CD1c-positive myeloid dendritic cell (primary cell): ENCODE data around the gene TPI1.

Experiments
- DNase-seq: peaks from one replicate; pipeline ENCODE4 v3.0.0-alpha.2; 2016; ENCODE audit errors: extremely low spot score

The TPI1 gene

DNA sequence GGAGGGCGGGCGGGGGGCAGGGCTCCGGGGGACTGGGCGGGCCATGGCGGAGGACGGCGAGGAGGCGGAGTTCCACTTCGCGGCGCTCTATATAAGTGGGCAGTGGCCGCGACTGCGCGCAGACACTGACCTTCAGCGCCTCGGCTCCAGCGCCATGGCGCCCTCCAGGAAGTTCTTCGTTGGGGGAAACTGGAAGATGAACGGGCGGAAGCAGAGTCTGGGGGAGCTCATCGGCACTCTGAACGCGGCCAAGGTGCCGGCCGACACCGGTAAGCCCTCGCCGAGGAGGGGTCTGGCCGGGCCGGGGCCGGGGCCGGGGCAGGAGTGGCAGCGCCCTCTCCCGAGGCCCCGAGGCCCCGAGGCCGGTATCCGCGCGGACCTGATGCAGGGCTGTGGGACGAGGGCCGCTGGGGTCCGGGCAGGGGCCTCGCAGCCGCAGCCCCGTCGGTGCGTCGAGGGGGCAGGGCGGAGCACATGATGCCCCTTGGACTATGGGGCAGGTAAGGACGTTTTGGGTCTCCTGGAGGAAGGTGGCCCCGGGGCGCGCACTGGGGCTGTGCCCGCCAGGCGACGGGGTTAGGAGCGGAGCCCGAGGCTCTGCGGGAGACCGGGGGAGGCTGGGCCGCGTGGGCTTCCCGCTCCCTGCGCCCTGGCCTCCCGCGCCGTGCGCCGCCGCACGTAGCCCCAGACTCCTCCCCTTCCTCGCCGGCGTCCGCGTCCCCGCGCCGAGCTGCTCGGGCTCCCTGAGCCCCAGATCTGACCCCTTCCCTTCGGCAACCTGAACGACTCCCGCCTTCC, at the start of gene TPI1:
TSS of gene TPI1 (plus strand) at position 119 of the 798 bp plus-strand sequence. CDS start at position 155, 36 bp downstream.
- peak; percentile 93 for DNase-seq

DNA sequence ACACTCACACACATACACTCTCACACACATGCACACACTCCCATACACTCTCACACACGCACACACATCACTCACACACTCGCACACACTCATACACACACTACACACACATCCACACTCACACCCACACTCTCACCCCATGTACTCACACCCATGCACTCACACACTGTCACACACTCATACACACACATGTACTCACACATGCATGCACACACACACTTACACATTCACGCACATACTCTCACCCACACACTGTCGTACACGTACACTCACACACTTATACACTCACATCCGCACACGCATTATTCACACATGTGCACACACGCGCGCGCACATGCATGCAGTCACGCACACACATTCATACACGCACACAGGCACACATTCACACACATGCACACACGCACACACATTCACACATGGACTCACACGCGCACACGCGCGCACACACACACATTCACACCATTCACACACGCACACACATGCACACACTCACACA, 49.6 kb upstream of the TPI1 start:
- no peak for DNase-seq

DNA sequence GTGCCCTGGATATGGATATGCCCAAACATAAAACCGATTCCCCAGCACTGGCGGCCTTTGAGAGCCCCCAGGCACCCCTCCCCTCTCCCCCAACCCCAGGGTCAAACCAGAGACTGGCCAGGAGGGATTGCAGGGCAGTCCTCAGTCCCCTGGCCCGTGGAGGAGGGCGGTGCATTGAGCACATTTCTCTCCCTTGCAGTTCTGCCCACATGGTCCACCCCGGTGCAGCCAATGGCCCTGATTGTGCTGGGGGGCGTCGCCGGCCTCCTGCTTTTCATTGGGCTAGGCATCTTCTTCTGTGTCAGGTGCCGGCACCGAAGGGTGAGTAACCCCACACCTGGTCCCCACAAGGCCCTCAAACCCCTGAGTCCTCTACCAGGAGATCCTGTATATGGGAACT, 49.1 kb upstream of the TPI1 start:
- DNase-seq: no peak

DNA sequence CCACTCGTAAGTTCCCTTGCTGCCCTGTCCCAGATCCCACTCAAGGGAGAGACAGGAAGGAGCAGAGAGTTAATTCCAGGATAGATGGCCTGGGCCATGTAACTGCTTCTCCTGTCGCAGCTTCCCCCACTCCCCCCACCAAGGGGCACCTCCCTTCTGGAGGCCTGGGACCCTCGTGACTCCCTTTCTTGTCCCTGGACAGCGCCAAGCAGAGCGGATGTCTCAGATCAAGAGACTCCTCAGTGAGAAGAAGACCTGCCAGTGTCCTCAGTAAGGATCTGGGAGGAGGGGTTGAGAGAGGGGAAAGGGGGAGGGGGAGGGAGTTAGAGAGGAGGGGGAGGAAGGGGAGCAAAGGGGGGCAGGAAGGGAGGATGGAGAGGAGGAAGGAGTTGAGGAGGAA, 48.7 kb upstream of the TPI1 start:
- no peak for DNase-seq

DNA sequence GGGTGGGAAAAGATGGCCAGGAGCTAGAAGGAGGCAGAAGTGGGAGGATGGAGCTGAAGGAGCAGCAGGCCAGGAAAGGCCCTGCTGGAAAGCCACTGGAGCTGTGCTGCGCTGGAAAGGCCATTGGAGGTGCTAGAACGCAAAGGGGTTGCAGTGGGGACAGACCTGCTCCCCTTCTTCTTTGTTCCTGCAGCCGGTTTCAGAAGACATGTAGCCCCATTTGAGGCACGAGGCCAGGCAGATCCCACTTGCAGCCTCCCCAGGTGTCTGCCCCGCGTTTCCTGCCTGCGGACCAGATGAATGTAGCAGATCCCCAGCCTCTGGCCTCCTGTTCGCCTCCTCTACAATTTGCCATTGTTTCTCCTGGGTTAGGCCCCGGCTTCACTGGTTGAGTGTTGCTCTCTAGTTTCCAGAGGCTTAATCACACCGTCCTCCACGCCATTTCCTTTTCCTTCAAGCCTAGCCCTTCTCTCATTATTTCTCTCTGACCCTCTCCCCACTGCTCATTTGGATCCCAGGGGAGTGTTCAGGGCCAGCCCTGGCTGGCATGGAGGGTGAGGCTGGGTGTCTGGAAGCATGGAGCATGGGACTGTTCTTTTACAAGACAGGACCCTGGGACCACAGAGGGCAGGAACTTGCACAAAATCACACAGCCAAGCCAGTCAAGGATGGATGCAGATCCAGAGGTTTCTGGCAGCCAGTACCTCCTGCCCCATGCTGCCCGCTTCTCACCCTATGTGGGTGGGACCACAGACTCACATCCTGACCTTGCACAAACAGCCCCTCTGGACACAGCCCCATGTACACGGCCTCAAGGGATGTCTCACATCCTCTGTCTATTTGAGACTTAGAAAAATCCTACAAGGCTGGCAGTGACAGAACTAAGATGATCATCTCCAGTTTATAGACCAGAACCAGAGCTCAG, 48.0 kb upstream of the TPI1 start:
- DNase-seq: no peak

DNA sequence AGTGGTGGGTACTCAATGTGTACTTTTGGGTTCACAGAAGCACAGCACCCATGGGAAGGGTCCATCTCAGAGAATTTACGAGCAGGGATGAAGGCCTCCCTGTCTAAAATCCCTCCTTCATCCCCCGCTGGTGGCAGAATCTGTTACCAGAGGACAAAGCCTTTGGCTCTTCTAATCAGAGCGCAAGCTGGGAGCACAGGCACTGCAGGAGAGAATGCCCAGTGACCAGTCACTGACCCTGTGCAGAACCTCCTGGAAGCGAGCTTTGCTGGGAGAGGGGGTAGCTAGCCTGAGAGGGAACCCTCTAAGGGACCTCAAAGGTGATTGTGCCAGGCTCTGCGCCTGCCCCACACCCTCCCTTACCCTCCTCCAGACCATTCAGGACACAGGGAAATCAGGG, 47.2 kb upstream of the TPI1 start:
- no peak for DNase-seq

DNA sequence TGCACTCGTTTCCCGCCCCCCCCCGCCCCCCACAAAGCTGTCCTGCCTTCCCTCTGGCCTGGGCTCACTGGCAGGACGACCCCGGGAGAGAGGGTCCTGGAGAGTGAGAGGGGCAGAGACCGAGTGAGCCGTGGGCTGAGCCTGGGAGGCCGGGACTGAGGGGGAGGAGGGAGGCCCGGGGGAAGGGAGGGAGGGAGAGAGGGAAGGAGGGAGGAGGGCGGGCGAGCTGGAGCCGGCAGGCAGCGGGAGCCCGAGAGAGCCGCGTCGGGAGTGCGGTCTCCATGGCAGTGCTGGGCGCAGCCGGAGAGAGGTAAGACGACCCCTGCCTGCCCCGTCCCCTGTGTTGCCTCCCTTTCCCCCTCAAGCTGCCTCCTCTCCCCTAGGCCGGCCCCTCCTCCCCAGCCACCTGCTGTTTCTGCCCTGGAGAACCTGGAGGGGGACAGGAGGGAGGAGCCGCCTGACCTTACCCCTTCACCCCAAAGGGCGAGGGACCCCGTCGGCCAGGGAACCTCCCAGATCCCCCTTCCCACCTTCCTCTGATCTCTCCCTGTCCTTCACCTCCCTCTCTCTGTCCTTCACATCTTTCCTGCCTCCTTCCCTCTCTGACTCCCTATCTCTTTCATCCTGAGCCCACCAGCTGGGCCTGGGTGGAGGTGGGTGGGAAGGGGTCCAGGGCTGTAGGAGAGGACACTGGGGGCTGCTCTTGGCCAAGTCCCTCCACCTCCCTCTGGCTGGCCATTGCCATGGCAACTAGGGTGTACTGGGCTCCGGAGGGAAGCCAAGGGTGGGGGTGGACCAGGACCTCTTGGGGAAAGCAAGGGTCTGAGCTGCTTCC, 45.5 kb upstream of the TPI1 start, which contains the start of gene GPR162:
TSS of gene GPR162 (plus strand) at position 231 of the 835 bp plus-strand sequence. CDS start 2,078 bp downstream, outside the sequence.
- DNase-seq: no peak

DNA sequence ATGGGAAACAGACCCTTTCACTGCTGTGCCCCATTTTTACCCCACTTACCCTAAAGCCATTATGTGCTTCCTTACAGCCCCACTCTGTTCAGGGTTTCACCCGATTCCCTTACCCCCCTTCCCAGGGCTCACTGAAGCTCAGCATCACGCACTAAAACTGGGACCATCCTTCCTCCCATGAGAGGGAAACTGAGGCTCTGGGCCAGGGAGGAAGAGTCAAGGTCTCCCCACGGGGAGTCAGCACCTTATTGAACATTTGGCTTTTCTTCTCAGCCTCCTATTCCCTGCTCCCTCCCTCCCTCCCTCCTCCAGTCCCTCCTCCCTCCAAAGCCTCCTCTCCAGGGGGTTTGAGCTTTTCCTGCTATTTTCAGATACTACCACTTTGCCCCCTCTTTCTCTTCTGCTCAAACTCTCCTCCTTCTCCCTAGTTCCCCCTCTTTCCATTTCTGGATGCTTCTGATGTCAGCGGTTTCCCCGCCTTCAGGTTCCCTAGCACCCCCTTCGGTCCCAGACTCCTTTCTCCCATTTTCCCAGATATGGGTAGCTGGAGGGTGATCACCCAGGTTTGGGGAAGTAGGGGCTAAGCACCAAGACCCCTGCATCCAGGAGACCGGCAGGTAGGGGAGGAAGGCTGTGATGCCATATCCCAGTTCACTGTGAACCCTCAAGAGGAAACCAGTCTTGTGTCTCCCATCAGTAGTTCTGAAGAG, 44.8 kb upstream of the TPI1 start:
- DNase-seq: no peak

DNA sequence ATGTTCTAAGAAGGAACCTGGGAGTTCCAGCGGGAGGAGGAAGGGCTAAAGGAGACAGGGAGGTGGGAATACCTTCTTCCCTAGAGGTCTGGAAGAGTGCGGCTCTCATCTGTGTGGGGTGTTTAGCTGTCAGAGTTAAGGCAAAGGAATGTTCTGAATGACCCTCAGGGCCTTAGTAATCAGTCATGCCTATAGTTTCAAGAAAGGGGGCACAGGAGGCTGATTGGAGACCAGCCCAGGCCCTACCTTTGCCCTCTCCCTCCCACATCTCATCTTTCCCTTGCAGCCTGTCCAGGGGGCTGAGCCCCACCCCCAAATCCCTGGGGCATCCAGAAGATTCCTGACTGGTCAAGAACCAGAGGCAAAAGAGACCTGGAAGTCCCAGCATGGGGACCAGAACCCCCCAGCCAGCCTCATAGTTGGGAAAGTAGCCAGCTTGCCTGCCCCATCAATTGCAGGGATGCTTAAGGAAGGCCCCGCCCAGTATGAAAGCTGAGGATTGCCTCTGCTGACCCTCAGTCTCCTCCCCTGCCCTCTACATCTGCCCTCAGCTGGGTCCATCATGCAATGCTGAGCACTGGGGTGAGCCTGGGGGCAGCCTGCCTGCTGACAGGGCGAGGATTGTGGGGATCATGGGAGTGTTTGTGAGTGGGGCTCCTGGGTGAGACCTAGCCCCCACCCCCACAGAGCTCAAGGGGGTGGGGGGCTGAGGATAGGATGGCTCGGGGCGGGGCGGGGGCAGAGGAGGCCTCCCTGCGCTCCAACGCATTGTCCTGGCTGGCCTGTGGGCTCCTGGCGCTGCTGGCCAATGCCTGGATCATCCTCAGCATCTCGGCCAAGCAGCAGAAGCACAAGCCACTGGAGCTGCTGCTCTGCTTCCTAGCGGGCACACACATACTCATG, 43.9 kb upstream of the TPI1 start:
- DNase-seq: no peak

DNA sequence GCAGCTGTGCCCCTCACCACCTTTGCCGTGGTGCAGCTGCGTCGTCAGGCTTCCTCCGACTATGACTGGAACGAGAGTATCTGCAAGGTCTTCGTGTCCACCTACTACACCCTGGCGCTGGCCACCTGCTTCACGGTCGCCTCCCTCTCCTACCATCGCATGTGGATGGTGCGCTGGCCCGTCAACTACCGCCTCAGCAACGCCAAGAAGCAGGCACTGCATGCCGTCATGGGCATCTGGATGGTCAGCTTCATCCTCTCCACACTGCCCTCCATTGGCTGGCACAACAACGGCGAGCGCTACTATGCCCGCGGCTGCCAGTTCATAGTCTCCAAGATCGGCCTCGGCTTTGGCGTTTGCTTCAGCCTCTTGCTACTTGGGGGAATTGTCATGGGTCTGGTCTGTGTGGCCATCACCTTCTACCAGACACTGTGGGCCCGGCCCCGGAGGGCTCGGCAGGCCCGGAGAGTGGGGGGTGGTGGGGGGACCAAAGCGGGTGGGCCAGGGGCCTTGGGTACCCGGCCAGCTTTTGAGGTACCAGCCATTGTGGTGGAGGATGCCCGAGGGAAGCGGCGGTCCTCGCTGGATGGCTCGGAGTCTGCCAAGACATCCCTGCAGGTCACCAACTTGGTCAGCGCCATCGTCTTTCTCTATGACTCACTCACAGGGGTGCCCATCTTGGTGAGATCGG, 43.1 kb upstream of the TPI1 start:
- DNase-seq: no peak

DNA sequence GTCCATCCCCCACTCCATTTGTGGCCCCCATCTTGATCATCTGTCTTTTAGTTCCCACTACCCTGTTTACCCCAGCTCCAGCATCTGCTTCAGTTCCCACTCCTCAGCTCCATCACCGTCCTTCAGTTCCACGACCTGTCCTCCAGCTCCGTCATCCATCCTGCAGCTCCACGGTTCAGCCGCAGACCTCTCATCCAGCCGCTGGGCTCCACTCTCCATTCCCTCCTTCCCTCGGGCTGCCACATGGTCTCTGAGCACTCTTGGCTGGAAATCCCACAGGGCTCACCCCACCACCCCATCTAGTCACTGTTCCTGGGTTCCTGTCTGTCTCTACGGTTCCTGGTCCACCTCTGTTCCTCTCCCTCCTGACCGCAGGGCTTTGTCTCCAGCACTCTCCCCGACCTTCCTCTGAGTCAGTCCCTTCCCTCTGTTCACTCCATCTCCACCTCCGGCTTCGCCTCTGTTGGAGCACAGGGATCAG, 42.4 kb upstream of the TPI1 start:
- DNase-seq: no peak

DNA sequence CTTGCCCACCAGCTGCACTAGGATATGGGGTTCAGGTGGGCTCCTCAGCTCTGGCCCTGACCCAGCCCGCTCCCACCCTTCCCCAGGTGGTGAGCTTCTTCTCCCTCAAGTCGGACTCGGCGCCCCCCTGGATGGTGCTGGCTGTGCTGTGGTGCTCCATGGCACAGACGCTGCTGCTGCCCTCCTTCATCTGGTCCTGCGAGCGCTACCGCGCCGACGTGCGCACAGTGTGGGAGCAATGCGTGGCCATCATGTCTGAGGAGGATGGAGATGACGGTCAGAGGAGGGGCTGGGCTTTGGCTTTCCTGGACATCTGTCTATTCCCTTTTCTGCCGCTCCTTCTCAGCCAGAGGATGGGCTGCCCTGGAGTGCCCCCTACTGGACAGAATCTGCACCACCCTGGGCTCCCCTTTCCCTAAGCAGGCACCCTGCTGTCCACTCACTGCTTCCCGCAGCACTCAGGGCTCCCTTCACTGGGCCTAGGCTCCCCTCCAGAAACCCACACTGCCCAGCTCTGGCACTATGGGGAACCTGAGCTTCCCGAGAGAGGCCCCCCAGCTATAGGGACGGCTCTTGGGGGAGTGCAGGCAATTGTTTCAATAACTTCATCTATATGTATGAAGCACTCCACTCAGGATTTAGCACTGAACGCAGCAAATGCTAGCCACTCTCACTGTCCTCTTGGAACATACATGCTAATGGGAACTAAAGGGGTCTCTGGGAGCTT, 41.8 kb upstream of the TPI1 start:
- peak; percentile 89 for DNase-seq

DNA sequence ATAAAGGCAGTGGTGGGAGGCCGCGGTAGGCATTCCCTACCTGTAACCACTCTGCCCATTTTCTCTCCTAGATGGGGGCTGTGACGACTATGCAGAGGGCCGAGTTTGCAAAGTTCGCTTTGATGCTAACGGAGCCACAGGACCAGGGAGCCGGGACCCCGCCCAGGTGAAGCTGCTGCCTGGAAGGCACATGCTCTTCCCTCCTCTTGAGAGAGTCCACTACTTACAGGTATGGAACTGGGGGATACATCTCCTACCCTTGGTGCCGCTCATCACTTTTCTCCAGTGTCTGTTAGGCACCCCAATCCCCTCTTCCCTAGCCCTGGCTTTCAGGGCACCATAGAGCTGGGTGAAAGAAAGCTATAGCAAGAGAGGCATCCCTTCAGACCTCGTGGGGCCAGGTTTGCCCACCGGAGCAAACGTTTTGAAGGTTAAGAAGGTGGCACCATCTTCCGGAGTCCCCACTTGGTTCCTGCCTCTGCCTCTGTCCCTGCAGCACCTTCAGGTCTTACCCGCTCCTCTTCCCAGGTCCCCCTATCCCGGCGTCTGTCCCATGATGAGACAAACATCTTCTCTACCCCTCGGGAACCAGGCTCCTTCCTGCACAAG, 41.1 kb upstream of the TPI1 start:
- DNase-seq: no peak

DNA sequence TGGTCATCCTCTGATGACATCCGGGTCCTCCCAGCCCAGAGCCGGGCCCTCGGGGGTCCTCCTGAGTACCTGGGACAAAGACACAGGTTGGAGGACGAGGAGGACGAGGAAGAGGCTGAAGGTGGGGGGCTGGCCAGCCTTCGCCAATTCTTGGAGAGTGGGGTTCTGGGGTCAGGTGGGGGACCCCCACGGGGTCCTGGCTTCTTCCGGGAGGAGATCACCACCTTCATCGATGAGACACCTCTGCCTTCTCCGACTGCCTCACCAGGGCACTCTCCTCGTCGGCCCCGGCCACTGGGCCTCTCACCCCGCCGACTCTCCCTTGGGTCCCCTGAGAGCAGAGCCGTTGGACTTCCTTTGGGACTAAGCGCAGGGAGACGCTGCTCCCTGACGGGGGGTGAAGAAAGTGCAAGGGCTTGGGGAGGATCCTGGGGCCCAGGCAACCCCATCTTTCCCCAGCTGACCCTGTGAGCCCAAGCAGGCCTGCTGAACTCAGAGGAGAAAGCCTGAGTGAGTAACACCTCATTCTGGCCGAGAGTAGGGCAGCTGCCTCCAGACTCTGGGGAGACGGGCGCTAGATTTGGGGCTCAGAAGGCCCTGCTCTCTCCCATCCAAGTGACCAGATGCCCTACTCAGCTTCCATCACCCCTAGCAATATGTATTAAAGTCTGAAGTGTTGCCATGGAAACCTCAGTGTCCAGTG, 40.4 kb upstream of the TPI1 start:
- no peak for DNase-seq

DNA sequence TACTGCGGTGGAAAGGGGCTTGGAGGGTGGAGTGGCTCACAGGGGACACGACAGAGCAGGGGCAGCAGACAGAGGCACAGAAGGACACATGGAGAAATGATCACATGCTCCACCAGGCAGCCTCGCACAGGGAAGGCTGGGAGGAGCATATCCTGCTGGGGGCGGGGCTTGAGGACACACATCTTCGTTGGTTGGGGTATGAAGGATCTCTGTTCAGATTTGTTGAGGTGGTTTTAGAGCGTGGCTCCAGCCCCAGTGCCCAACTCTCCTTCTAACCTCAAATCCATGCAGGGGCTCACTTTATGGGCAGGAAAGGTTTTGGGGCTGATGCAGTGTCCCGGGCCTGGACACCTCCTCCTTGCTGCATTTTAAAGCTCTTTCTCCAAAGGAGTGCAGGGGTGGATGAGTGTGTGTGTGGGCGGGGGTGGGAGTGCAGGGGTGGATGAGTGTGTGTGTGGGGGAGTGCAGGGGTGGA, 39.9 kb upstream of the TPI1 start:
- peak; percentile 44 for DNase-seq

DNA sequence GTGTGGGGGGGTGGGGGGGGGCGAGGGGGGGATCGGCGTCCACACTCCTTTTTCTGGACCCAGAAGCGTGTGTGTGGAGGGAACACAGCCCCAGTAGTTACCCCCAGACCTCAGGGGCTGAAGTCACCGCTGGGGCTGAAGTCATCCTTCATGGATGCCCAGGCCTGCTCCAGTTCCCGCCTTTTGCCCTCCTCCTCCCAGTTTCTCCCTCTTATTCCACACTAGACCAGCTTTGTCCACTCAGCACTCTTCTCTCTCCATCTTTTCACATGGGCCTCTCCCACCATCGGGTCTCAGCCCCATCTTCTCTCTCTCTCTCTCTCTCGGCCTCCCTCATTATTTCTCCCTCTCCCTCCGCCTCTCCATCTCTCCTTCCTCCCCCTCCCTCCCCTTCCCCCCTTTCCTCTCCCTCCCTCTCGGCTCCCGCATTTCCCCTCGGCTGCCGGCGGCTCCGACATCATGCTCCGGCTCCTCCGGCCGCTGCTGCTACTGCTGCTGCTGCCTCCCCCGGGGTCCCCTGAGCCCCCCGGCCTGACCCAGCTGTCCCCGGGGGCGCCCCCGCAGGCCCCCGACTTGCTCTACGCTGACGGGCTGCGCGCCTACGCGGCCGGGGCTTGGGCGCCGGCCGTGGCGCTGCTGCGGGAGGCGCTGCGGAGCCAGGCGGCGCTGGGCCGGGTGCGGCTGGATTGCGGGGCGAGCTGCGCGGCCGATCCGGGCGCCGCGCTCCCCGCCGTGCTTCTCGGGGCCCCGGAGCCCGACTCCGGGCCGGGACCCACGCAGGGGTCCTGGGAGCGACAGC, 39.1 kb upstream of the TPI1 start, which contains the start of gene P3H3:
TSS of gene P3H3 (plus strand) at position 426 of the 799 bp plus-strand sequence. CDS start at position 460, 34 bp downstream.
- peak; percentile 28 for DNase-seq
